ENCODE data around the gene ZNF660. TPM values are rescaled to one million over a fixed set of nuclear protein-coding genes. Genes with fewer than 3 reads are reported as not detected.

ZNF660 gene
- total RNA-seq, 1 donor from 2014 or later = 8.9 TPM

- ATAC-seq = peak; percentile 99
- DNase-seq (ENCODE audit: low spot score) = peak; percentile 87
- intact Hi-C loops (cut with DNase I) = no loop called here
Observed at GRCh38 chr3:44624749-44625480, 40.2 kb downstream of the ZNF660 start, which contains the start of gene ZNF197. Gene ZNF197, plus strand, starts transcription at chr3:44625036. Its CDS starts 4,119 bp downstream, at chr3:44629155.

- DNase-seq (ENCODE audit: low spot score) (no peak), ATAC-seq (no peak)
- intact Hi-C loops (cut with DNase I) = no loop called here
Observed at GRCh38 chr3:44628716-44629115, 44.0 kb downstream of the ZNF660 start.

GRCh38 chr3:44632193-44632592 is 47.4 kb downstream of the ZNF660 start:
- DNase-seq (ENCODE audit: low spot score) (no peak), ATAC-seq (no peak)
- intact Hi-C loops (cut with DNase I) = no loop called here

GRCh38 chr3:44642337-44642736 is 57.6 kb downstream of the ZNF660 start:
- intact Hi-C loops (cut with DNase I) = no loop called here
- no peak for DNase-seq (ENCODE audit: low spot score)
- no peak for ATAC-seq

GRCh38 chr3:44643024-44643423 is 58.3 kb downstream of the ZNF660 start:
- intact Hi-C loops (cut with DNase I) = no loop called here
- ATAC-seq = no peak
- no peak for DNase-seq (ENCODE audit: low spot score)

- DNase-seq (ENCODE audit: low spot score) (no peak), ATAC-seq (no peak)
- intact Hi-C loops (cut with DNase I) = no loop called here
Observed at GRCh38 chr3:44647771-44648170, 63.0 kb downstream of the ZNF660 start.

- intact Hi-C loops (cut with DNase I) = no loop called here
- ATAC-seq = peak; percentile 97
Observed at GRCh38 chr3:44648564-44649229, 63.9 kb downstream of the ZNF660 start, which contains the start of gene ZNF35. Gene ZNF35, plus strand, starts transcription at chr3:44648732. Its CDS starts 2,336 bp downstream, at chr3:44651068.

More at GRCh38 chr3:44648564-44649229, 63.9 kb downstream of the ZNF660 start, which contains the start of gene ZNF35:
- DNase-seq (ENCODE audit: low spot score) = peak; percentile 77

Other genes with a start within 250 kb of the ZNF660 start
- gene TCAIM, start 246.2 kb upstream of the ZNF660 start, total RNA-seq = 35.6 TPM
- gene ZNF445, start 107.3 kb upstream of the ZNF660 start, total RNA-seq = 27.6 TPM
- gene ZKSCAN7, start 29.8 kb upstream of the ZNF660 start, total RNA-seq = 5.7 TPM
- 23.2 TPM for gene ZNF197, start 40.1 kb downstream of the ZNF660 start, total RNA-seq
- gene ZNF35, start 63.8 kb downstream of the ZNF660 start, total RNA-seq = 10.6 TPM
- 8.0 TPM for gene ZNF502, start 127.7 kb downstream of the ZNF660 start, total RNA-seq
- 7.2 TPM for gene ZNF501, start 144.7 kb downstream of the ZNF660 start, total RNA-seq
- gene KIAA1143, start 176.7 kb downstream of the ZNF660 start, total RNA-seq = 26.7 TPM
- 0.53 TPM for gene KIF15, start 176.8 kb downstream of the ZNF660 start, total RNA-seq

Data from sciatic nerve (tissue), 2 donors.